HT-29 (cell line): ENCODE measurements around the gene RNF14. TPM values are rescaled to one million over a fixed set of nuclear protein-coding genes. Genes with fewer than 3 reads are reported as not detected.
A peak's percentile ranks its signal among the peaks of the same experiment; 100 is the strongest.

Source experiments
- DNase-seq: peaks from one replicate; pipeline ENCODE4 v3.0.0-alpha.2; 2015; ENCODE audit warnings: low spot score
- total RNA-seq: library from RNA; depleted of rRNA; stranded (reverse); fragments of >200 nt; shearing (Covaris generic); gene quantifications from 2 replicates; pipeline ENCODE4 v1.2.3, GENCODE V29; 2014

The RNF14 gene
- total RNA-seq, 1 experiment from 2014 or later = 12.0 TPM

- DNase-seq = no peak
These were observed 21.6 kb upstream of the RNF14 start for GRCh38 chr5:141947316-141947715.

GRCh38 chr5:141948812-141949211 is 20.1 kb upstream of the RNF14 start:
- no peak for DNase-seq

- no peak for DNase-seq
These were observed 19.4 kb upstream of the RNF14 start for GRCh38 chr5:141949511-141949910.

- no peak for DNase-seq
These were observed 18.5 kb upstream of the RNF14 start for GRCh38 chr5:141950207-141951005.

GRCh38 chr5:141951332-141951781 is 17.5 kb upstream of the RNF14 start:
- peak; percentile 21 for DNase-seq

- no peak for DNase-seq
These were observed 16.9 kb upstream of the RNF14 start for GRCh38 chr5:141952020-141952419.

GRCh38 chr5:141954194-141954593 is 14.7 kb upstream of the RNF14 start:
- no peak for DNase-seq

GRCh38 chr5:141957367-141957996 is 11.4 kb upstream of the RNF14 start:
- no peak for DNase-seq

- DNase-seq = no peak
These were observed 10.8 kb upstream of the RNF14 start, which contains the start of gene PCDH12 for GRCh38 chr5:141958113-141958512. Gene PCDH12 (minus strand): TSS chr5:141958202. CDS start chr5:141957851, 351 bp downstream.

GRCh38 chr5:141958546-141959172 is 10.2 kb upstream of the RNF14 start:
- DNase-seq = no peak

GRCh38 chr5:141960018-141960417 is 8.9 kb upstream of the RNF14 start:
- DNase-seq = no peak

- peak; percentile 96 for DNase-seq
These were observed 8.2 kb upstream of the RNF14 start for GRCh38 chr5:141960449-141961323.

GRCh38 chr5:141961466-141961865 is 7.4 kb upstream of the RNF14 start:
- DNase-seq = no peak

GRCh38 chr5:141963701-141964100 is 5.2 kb upstream of the RNF14 start:
- DNase-seq = no peak

- no peak for DNase-seq
These were observed 3.8 kb upstream of the RNF14 start for GRCh38 chr5:141965071-141965470.

GRCh38 chr5:141966275-141966962 is 2.5 kb upstream of the RNF14 start:
- no peak for DNase-seq

GRCh38 chr5:141966963-141967333 is 2.0 kb upstream of the RNF14 start:
- DNase-seq = no peak

- peak; percentile 10 for DNase-seq
These were observed 1.2 kb downstream of the RNF14 start for GRCh38 chr5:141969783-141970771.

GRCh38 chr5:141973871-141974595 is 5.1 kb downstream of the RNF14 start:
- DNase-seq = no peak
